ENCODE data around the gene MRPL22.

DNA sequence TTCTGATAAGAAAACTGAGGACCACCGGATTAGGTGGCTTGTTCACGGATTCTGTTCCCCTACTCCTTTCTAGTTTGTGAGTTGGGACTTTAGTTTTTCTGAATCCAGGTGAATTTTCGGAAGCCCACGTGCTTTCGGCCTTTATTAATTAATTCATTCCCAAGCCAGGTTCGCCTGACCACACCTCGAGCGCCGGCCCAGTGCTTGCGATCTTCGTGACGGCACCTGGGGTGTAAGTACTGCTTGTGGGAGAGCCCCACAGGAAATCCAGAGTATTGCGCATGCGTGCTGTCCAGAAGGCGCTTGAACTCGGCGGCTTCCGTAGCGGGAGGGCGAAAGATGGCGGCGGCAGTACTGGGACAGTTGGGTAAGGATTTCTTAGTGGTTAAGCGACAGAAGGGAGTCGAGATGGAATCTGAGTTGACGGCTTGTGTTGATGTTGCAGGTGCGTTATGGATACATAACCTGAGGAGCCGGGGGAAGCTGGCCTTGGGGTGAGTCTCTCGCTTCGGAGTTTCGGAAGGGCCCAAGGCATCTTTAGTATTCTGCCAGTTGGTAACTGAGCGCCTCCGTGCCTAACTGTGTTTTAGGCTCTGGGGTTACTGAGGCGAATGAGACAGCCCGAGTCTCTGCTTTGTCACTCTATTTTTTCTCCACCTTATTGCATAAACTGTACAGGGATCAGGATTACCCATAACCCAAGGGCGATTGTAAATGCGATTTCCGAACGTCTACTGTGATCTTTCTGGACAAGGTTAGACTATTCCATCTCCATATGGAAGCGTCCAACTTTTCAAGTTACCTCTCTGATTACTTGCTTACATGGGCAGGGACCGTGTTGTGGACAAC lies at the start of gene MRPL22:
- TF ChIP-seq, protein P1, sequence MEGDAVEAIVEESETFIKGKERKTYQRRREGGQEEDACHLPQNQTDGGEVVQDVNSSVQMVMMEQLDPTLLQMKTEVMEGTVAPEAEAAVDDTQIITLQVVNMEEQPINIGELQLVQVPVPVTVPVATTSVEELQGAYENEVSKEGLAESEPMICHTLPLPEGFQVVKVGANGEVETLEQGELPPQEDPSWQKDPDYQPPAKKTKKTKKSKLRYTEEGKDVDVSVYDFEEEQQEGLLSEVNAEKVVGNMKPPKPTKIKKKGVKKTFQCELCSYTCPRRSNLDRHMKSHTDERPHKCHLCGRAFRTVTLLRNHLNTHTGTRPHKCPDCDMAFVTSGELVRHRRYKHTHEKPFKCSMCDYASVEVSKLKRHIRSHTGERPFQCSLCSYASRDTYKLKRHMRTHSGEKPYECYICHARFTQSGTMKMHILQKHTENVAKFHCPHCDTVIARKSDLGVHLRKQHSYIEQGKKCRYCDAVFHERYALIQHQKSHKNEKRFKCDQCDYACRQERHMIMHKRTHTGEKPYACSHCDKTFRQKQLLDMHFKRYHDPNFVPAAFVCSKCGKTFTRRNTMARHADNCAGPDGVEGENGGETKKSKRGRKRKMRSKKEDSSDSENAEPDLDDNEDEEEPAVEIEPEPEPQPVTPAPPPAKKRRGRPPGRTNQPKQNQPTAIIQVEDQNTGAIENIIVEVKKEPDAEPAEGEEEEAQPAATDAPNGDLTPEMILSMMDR (IDR thresholded peaks at IDR 0.05; ENCODE audit: low read depth, low read length), result no peak
- no peak for TF ChIP-seq EZH2phosphoT487 (IDR thresholded peaks at IDR 0.05; ENCODE audit: low read depth)

Measured in OCI-LY3 (cell line).